ENCODE measurements around the gene TIMM17A. TPM values are rescaled to one million over a fixed set of nuclear protein-coding genes. Genes with fewer than 3 reads are reported as not detected.

TIMM17A gene
- total and polyA plus RNA-seq, 2 of the 8 experiments (the other 6 are each of a cell fraction or from before 2014, with no cell fraction given), result 30.3 to 57.1 TPM

DNA sequence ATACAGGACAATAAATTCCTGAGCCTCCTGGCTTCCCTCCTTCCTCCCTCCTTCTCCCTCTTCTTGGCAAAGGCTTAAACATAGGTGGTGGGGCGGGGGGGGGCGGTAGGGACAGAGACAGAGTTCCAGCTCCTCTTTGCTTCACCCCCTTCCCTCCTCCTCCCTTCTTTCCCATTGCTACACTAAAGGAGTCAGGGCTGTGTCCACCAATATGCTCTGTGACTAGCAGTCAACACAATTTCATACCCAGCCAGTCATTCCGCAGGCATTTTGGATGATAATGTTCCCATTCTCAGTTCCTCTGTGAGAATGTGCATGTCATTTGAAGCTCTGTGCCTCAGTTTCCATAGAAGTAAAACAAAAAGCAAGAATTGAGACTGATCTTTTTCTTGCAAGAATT lies 10.7 kb upstream of the TIMM17A start:
- FAIRE-seq, result no peak
- Histone ChIP-seq H3K4me3 (ENCODE audit: extremely low read depth in 1 of 4, insufficient read depth in 2 of 4, low read depth in 3 of 4, low read length in 4 of 4) (no peak overlapping the region), H2BK5ac (ENCODE audit: low read depth, low read length) (no peak overlapping the region), H3K14ac (ENCODE audit: insufficient read length) (no peak overlapping the region), H4K5ac (ENCODE audit: insufficient read length, low read depth, low read length) (no peak overlapping the region), H3K9ac (replicated peaks in 1 of 4; ENCODE audit: extremely low read depth in 1 of 4, low read depth in 3 of 4, low read length in 3 of 4) (no peak overlapping the region), H3K4me2 (ENCODE audit: insufficient read depth in 1 of 2, low read depth in 2 of 2, low read length in 2 of 2) (peak overlapping the region in 1 of 2 experiments; percentile 99; a peak in 1 of 4 replicates), H3K27me3 (replicated peaks in 1 of 4; ENCODE audit: control insufficient read depth in 3 of 4, extremely low read depth in 1 of 4, insufficient read depth in 3 of 4, low read length in 3 of 4) (peaks cover 0 to 15% (median 13%) of the 10 kb centered on the region in 4 experiments; a peak in 6 of 7 replicates), H4K20me1 (replicated peaks in 1 of 2; ENCODE audit: control insufficient read depth in 1 of 2, insufficient read depth in 2 of 2, low read length in 2 of 2) (no peaks in the 10 kb centered on the region), H3K36me3 (ENCODE audit: control insufficient read depth in 2 of 4, insufficient read depth in 4 of 4, low read length in 3 of 4) (no peaks in the 10 kb centered on the region; a peak in 1 of 8 replicates), H3K18ac (ENCODE audit: extremely low read depth, low read length) (no peak overlapping the region), H3K79me1 (ENCODE audit: low read depth, low read length) (no peaks in the 10 kb centered on the region), H3K56ac (replicated peaks; ENCODE audit: insufficient read length, low read depth, low read length) (no peak overlapping the region), H2BK12ac (ENCODE audit: low read depth, low read length) (no peak overlapping the region), H2BK20ac (ENCODE audit: low read length) (no peak overlapping the region), H2BK15ac (ENCODE audit: low read length) (no peak overlapping the region), H3K4ac (replicated peaks; ENCODE audit: insufficient read length, low read depth, low read length) (no peak overlapping the region), H4K8ac (ENCODE audit: extremely low read depth, insufficient read depth, low read length) (no peak overlapping the region), H4K91ac (replicated peaks; ENCODE audit: insufficient read length, low read length) (no peak overlapping the region), H3K4me1 (replicated peaks in 1 of 4; ENCODE audit: control insufficient read depth in 3 of 4, insufficient read depth in 4 of 4, low read length in 3 of 4) (peaks cover 7 to 19% (median 10%) of the 10 kb centered on the region in 4 experiments), H3K23ac (ENCODE audit: insufficient read length) (no peak overlapping the region), H2AK5ac (ENCODE audit: low read depth, low read length) (no peak overlapping the region), H3K79me2 (ENCODE audit: control insufficient read depth in 1 of 2, insufficient read depth in 2 of 2, low read length in 2 of 2) (no peaks in the 10 kb centered on the region), H3K27ac (ENCODE audit: low read depth, low read length) (no peak overlapping the region), H2AFZ (ENCODE audit: low read length) (no peak overlapping the region), H2BK120ac (replicated peaks; ENCODE audit: low read depth, low read length) (no peak overlapping the region), H3K23me2 (ENCODE audit: low read depth, low read length) (peaks cover 8% of the 10 kb centered on the region), H3K9me3 (ENCODE audit: insufficient read depth in 2 of 2, low read depth in 1 of 2, low read length in 1 of 2) (no peaks in the 10 kb centered on the region)
- ChIA-PET POLR2A (ENCODE audit: partially characterized antibody) (interaction anchor here (1.1 to 3.4 kb wide), 9 partner anchors 11 to 66 kb away, joined by 3 to 27 read pairs (median 5); partner anchors contain the start of gene TIMM17A), CTCF (ENCODE audit: partially characterized antibody) (interaction anchor here (0.7 to 8.4 kb wide), 23 partner anchors 7 to 222 kb away, joined by 3 to 145 read pairs (median 6); partner anchors contain the start of gene TIMM17A)
- no peak for DNase-seq (ENCODE audit: low read depth in 1 of 2, low spot score in 2 of 2)
- WGBS, 2 experiments (ENCODE audit: extremely low coverage in 1 of 2, insufficient coverage in 1 of 2, insufficient read length in 1 of 2, insufficient replicate concordance in 2 of 2, low coverage in 1 of 2, low lambda C conversion rate in 2 of 2, missing lambda C conversion rate in 1 of 2), result 49% methylated on average over 3 of the region's 3 CpGs; no CpG with 5 or more reads in 1 of the 2 experiments
- TF ChIP-seq SP4 (IDR thresholded peaks at IDR 0.05; ENCODE audit: low read length) (no peak), GTF2F1 (IDR thresholded peaks at IDR 0.05; ENCODE audit: borderline replicate concordance, low read depth, low read length) (no peak), RBBP5 (IDR thresholded peaks at IDR 0.05; ENCODE audit: borderline replicate concordance, low read depth, low read length) (no peak), CTBP2 (IDR thresholded peaks at IDR 0.05; ENCODE audit: borderline replicate concordance, insufficient read depth, insufficient read length, low read length) (no peak), RNF2 (IDR thresholded peaks at IDR 0.05; ENCODE audit: borderline replicate concordance, low read depth, low read length, missing control alignments, poor library complexity, severe bottlenecking) (no peak), YY1 (IDR thresholded peaks at IDR 0.05; ENCODE audit: low read depth, low read length) (no peak), CREB1 (IDR thresholded peaks at IDR 0.05) (no peak), SP1 (IDR thresholded peaks at IDR 0.05; ENCODE audit: low read depth, low read length) (no peak), KDM1A (IDR thresholded peaks at IDR 0.05; ENCODE audit: borderline replicate concordance, low read length) (no peak)
- TF ChIP-seq, protein P1, sequence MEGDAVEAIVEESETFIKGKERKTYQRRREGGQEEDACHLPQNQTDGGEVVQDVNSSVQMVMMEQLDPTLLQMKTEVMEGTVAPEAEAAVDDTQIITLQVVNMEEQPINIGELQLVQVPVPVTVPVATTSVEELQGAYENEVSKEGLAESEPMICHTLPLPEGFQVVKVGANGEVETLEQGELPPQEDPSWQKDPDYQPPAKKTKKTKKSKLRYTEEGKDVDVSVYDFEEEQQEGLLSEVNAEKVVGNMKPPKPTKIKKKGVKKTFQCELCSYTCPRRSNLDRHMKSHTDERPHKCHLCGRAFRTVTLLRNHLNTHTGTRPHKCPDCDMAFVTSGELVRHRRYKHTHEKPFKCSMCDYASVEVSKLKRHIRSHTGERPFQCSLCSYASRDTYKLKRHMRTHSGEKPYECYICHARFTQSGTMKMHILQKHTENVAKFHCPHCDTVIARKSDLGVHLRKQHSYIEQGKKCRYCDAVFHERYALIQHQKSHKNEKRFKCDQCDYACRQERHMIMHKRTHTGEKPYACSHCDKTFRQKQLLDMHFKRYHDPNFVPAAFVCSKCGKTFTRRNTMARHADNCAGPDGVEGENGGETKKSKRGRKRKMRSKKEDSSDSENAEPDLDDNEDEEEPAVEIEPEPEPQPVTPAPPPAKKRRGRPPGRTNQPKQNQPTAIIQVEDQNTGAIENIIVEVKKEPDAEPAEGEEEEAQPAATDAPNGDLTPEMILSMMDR (IDR thresholded peaks at IDR 0.05; ENCODE audit: control extremely low read depth in 1 of 3, insufficient read depth in 1 of 3, low read depth in 1 of 3, low read length in 3 of 3), result no peak
